Subcutaneous adipose tissue (tissue), 4 donors: ENCODE data around the gene CHD6. TPM values are rescaled to one million over a fixed set of nuclear protein-coding genes. Genes with fewer than 3 reads are reported as not detected.

Experiments used
- CTCF ChIP-seq: fragments of 450-650 bp; IDR thresholded peaks from one replicate; pipeline ENCODE4 v1.5.1; 2016; ENCODE audit warnings: low read depth, mild to moderate bottlenecking, control low read depth, antibody characterized with exemption, moderate library complexity
- total RNA-seq, 4 donors: library from RNA; depleted of rRNA; stranded (reverse); fragments of >200 nt; gene quantifications; one replicate each; pipeline ENCODE4 v1.1.0, GENCODE V29; 2016

Gene CHD6
- total RNA-seq, 4 donors from 2014 or later, result 31.5 to 47.4 (median 37.9) TPM

- no peak for TF ChIP-seq CTCF
These were observed 194.2 kb downstream of the CHD6 start for GRCh38 chr20:41424011-41424410.

GRCh38 chr20:41422953-41423352 is 195.2 kb downstream of the CHD6 start:
- no peak for TF ChIP-seq CTCF

GRCh38 chr20:41418739-41419293 is 199.4 kb downstream of the CHD6 start:
- TF ChIP-seq CTCF, result no peak

- no peak for TF ChIP-seq CTCF
These were observed 200.1 kb downstream of the CHD6 start for GRCh38 chr20:41418031-41418430.

- TF ChIP-seq CTCF, result no peak
These were observed 203.0 kb downstream of the CHD6 start for GRCh38 chr20:41415191-41415590.

- no peak for TF ChIP-seq CTCF
These were observed 205.0 kb downstream of the CHD6 start for GRCh38 chr20:41413169-41413568.

GRCh38 chr20:41412324-41413120 is 205.7 kb downstream of the CHD6 start:
- TF ChIP-seq CTCF, result no peak
